Fibroblast of skin of scalp (primary cell): ENCODE data around the gene FGF18. TPM values are rescaled to one million over a fixed set of nuclear protein-coding genes. Genes with fewer than 3 reads are reported as not detected.
"Not testable (repeated sequence)": the region's sequence is repeated elsewhere in the genome, so short reads cannot be mapped to it uniquely, and the experiment has no call there.

Source experiments
- DNase-seq: peaks from one replicate; pipeline ENCODE4 v3.0.0-alpha.2; 2013
- polyA plus RNA-seq, 2 experiments: library from polyadenylated mRNA; unstranded; fragments of 120-200 nt; gene quantifications; one replicate each; pipeline ENCODE4 v1.2.1, GENCODE V29; 2013; ENCODE audit not compliant: insufficient read length in 2 of 2

FGF18 gene
- polyA plus RNA-seq (2013, experiment 1 of 2; ENCODE audit: insufficient read length): 0.10 TPM
- polyA plus RNA-seq (2013, experiment 2 of 2; ENCODE audit: insufficient read length): 0.53 TPM

DNA sequence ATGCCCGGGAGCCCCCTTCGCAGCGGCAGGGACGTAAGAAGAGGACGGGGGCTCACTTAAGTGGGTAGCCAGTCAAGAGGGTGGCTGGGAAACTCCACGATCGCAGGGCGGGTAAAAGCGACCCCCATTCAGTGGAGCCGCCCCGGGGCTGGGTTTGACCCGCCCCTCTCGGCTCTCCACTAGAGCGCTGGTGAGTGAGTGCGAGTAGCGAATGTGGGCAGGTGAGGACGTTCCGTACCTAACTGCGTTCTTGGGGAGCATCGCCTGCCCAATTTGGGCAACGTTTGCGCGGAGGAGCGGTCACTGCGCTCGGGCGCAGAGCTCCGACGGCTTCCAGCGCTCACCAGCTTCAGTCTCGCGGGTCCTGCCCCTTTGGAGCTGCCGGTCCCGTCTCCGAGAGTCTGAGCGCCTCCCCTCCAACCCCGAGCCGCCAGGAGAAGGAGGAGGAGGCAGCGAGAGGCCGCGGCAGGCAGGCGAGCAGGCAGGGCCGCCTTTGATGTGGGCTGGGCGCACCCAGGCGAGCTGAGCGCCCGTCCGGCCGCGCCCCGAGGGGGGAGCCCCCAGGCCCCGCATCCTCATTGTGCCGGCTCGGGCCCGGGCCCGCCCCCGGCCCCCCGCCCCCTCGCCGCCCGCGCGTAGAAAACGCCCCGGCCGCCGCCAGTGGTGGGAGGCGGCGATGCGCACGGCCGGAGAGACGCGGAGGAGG is at the start of gene FGF18:
Gene FGF18, plus strand, starts transcription at position 666 of the 706 bp plus-strand sequence. CDS start 553 bp downstream, outside the sequence.
- DNase-seq: peak; percentile 47

DNA sequence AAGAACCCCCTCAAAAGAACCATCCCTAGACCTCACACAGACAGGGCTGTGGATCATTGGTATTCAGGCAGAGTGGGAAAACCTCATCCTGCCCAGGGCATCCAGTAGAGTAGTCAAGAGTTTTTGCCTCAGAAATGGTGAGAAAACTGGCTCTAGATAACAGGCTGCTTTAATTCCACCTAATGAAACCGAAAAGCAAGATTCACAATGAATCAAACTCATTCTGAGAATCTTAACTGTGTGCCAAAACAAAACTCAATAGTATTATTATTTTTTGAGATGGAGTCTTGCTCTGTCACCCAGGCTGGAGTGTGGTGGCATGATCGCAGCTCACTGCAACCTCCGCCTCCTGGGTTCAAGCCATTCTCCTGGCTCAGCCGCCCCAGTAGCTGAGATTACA is 49.5 kb upstream of the FGF18 start:
- DNase-seq: no peak

DNA sequence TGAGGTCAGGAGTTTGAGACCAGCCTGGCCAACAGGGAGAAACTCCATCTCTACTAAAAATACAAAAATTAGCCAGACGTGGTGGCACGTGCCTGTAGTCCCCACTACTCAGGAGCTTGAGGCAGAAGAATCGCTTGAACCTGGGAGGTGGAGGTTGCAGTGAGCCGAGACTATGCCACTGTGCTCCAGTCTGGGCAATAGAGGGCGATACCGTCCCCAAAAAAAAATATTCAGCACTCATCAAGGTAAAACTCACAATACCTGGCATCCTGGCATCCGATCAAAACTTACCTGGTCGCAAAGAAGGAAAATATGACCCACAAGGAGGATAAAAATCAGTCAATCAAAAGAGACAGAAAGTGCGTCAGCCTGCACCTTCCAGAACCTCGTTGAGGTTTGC is 48.6 kb upstream of the FGF18 start:
- DNase-seq: not testable (repeated sequence)

GRCh38 chr5:171371326-171371725 is 48.1 kb upstream of the FGF18 start:
- no peak for DNase-seq

DNA sequence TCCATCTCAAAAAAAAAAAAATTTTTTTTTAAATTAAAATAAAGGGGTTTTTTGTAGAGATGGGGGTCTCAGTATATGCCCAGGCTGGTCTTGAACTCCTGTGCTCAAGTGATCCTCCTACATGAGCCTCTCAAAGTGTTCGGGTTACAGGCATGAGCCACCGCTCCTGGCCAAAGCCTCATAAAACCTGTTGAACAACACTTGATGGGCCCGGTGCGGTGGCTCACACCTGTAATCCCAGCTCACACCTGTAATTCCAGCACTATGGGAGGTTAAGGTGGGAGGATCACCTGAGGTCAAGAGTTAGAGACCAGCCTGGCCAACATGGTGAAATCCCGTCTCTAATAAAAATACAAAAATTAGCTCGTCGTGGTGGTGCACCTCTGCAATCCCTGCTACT is 39.5 kb upstream of the FGF18 start:
- DNase-seq: no peak

- DNase-seq: not testable (repeated sequence)
Observed at GRCh38 chr5:171384416-171384815, 35.0 kb upstream of the FGF18 start.

GRCh38 chr5:171384999-171385398 is 34.4 kb upstream of the FGF18 start:
- DNase-seq: not testable (repeated sequence)

DNA sequence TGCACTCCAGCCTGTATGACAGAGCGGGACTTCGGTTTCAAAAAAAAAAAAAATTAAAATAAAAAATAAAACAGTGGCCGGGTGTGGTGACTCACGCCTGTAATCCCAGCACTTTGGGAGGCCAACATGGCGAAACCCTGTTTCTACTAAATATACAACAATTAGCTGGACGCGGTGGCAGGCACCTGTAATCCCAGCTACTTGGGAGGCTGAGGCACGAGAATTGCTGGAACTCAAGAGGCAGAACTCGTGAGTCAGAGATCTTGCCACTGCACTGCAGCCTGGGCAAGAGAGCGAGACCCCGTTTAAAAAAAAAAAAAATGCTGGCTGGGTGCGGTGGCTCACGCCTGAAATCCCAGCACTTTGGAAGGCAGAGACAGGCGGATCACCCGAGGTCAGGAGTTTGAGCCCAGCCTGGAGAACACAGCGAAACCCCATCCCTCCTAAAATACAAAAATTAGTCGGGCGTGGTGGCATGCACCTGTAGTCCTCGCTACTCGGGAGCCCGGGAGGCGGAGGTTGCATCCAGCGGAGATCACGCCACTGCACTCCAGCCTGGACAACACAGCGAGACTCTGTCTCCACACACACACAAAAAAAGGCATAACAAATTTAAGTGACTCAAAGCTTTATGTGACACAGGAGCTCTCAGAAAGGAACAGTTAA is 33.3 kb upstream of the FGF18 start:
- DNase-seq: no peak

DNA sequence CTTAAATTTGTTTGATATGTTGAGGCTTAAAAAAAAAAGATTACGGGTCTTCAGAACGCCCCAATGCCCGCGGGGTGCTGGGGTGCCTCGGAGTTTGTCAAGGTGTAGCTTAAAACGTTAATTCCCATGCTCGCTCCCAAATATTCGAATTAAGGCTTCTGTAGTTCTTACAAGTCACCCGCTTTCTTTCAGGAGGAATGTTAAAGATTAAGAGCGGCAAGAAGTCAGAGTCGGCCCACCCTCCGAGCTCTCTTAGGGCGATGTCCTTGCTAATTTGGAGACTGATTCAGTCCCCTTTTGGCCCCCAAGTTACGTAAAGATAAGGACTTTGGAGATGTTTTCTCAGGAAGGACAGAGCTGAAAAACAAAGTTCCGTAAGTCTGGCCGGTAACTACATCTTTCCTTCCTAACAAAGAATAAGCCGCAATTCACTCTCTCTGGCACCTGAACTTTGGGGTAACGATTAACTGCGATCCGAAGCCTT is 32.5 kb upstream of the FGF18 start:
- peak; percentile 20 for DNase-seq

DNA sequence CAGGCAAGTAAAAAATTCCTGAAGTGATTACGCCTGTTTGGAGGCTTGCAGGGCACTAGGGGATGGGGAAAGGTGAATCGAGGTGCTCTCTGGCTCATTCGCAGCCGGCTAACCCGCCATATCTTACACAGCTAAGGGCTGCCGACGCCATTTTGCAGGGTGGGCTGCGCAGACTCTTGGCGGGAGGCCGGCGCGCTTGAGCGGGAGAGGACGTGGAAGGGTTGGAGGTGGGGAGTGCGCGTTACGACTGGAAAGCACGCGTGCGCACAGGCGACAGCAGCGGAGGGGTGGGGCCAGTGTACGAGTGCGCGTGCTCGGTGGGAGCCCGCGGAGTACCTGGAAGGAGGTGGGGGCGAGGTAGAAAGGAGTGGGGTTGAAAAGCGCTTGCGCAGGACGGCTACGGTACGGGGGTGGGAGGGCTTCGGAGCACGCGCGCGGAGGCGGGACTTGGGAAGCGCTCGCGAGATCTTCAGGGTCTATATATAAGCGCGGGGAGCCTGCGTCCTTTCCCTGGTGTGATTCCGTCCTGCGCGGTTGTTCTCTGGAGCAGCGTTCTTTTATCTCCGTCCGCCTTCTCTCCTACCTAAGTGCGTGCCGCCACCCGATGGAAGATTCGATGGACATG is 32.0 kb upstream of the FGF18 start, which contains the start of gene NPM1:
Gene NPM1, plus strand, starts transcription at position 505 of the 625 bp plus-strand sequence. Its CDS starts 100 bp downstream, at position 605.
- peak; percentile 99 for DNase-seq

GRCh38 chr5:171387970-171388815 is 31.3 kb upstream of the FGF18 start:
- DNase-seq: peak; percentile 83

DNA sequence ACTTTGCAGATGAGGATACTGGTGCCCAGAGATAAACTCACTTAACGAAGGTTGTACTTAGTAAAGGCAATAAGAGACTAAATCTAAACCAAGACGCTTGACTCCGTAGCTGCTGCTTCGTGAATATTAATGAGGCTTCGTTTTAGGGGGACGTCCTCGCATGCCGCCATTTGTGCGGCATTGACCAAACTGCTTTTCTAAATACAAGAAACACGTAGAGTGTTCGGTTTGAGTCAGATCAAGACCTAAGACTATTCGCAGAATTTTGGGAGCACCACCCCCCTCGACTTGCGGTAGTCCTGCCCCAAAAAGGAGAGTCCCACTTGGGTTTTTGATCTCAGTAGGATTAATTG is 30.7 kb upstream of the FGF18 start:
- no peak for DNase-seq

GRCh38 chr5:171390883-171391677 is 28.4 kb upstream of the FGF18 start:
- no peak for DNase-seq

DNA sequence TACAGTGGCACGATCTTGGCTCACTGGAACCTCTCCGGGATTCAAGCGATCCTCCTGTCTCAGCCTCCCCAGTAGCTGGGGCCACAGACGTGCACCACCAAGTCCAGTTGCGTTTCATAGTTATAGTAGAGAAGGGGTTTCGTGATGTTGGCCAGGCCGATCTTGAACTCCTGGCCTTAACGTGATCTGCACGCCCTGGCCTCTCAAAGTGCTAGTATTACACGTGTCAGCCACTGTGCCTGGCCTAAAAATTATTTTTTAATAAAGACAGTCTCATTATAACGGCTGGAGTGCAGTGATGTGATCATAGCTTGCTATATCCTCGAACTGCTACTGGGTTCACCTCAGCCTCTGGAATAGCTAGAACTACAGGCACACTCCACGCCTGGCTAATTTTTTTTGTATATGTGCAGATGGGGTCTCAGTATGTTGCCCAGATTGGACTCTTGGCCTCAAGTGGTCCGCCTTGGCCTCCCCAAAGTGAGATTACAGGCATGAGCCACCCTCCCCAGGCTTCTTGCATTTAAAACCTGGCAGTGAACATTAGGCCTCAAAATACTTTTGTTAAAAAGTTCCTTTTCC is 27.4 kb upstream of the FGF18 start:
- no peak for DNase-seq

DNA sequence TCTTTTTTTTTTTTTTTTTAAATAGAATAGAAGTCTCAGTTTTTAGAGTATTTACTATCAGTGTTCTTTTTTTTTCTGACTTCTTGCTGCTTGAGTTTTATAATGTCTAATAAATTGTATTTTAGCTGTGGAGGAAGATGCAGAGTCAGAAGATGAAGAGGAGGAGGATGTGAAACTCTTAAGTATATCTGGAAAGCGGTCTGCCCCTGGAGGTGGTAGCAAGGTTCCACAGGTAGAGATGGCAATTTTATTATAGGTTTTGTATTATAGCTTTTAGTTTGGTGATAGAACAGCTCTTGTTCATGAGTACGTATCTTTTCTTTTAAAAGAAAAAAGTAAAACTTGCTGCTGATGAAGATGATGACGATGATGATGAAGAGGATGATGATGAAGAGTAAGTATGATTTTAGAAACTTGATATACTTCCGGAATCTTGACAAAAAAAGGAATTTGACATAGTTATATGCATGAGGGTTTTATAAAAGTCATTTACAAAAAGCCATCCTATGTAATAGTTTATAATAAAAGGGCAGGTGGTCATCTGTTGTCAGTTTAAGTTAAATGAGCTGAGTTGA is 26.8 kb upstream of the FGF18 start:
- no peak for DNase-seq

DNA sequence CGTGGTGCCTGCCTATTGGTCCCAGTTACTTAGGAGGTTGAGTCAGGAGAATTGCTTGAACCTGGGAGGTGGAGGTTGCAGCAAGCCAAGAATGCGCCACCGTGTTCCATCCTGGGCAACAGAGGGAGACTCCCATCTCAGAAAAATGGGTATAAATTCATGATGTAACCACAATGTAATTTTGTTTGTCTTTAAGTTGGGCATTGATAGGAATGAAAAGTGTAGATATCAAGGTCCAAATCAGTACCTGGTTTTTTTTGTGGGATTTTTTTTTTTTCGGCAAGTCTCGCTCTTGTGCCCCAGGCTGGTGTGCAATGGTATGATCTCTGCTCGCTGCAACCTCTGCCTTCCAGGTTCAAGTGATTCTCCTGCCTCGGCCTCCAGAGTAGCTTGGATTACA is 24.4 kb upstream of the FGF18 start:
- no peak for DNase-seq

DNA sequence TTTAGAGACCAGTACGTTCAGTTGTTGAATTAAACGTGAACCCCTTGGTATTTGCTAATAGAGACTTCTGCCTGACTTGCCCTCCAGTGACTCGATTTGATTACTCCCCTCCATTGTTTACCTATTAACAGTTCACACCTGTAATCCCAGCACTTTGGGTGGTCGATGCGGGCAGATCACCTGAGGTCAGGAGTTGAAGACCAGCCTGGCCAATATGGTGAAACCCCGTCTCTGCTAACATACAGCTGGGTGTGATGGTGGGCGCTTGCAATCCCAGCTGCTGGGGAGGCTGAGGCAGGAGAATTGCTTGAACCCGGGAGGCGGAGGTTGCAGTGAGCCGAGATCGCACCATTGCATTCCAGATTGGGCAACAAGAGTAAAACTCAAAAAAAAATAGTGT is 22.9 kb upstream of the FGF18 start:
- DNase-seq: not testable (repeated sequence)

DNA sequence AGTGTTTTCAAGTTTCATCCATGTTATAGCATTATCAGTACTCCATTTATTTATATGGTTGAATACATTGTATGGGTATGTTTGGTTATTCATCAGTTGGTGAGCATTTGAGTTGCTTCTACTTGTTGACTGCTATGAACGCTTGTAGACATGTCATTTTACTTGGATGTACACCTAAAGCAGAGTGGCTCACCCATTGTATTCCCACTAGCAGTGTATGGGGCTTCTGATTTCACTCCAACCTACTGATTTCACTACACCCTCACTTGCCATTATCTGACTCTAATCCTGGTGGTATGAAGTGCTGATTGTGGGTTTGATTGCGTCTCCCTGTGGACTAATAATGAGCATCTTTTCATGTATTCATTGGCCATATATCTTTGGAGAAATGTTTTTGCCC is 22.3 kb upstream of the FGF18 start:
- no peak for DNase-seq

GRCh38 chr5:171397599-171397998 is 21.8 kb upstream of the FGF18 start:
- DNase-seq: no peak

DNA sequence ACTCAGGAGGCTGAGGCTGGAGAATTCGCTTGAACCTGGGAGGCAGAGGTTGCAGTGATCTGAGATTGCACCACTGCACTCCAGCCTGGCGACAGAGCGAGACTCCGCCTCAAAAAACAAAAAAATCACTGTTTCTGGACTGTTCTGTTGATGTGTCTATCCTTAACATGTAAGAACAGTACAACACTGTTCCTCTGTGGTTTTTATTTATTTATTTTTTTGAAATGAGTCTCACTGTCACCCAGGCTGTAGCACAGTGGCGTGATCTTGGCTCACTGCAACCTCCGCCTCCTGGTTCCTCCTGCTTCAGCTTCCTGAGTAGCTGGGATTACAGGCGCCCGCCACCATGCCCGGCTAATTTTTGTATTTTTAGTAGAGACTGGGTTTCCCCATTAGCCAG is 20.8 kb upstream of the FGF18 start:
- not testable (repeated sequence) for DNase-seq

- no peak for DNase-seq
Observed at GRCh38 chr5:171400169-171400568, 19.3 kb upstream of the FGF18 start.
